Adipocyte (in vitro differentiated cells): ENCODE data around the gene SYNJ2.

Source experiments
- DNase-seq: peaks from one replicate; pipeline ENCODE4 v3.0.0-alpha.2; 2015; ENCODE audit warnings: low read depth
- H3K27me3 ChIP-seq: replicated peaks from 2 replicates; pipeline ENCODE4 v1.7.0; 2013; ENCODE audit warnings: mild to moderate bottlenecking, low read length, moderate library complexity; ENCODE audit not compliant: control insufficient read depth, insufficient read depth
- H3K36me3 ChIP-seq: 2 replicates; pipeline ENCODE4 v1.7.0; 2013; ENCODE audit warnings: low read length, mild to moderate bottlenecking, moderate library complexity; ENCODE audit not compliant: control insufficient read depth, insufficient read depth, severe bottlenecking
- H3K4me1 ChIP-seq: 2 replicates; pipeline ENCODE4 v1.7.0; 2013; ENCODE audit warnings: mild to moderate bottlenecking, low read length, moderate library complexity; ENCODE audit not compliant: control insufficient read depth, insufficient read depth
- H3K4me3 ChIP-seq: 2 replicates; pipeline ENCODE4 v1.7.0; 2013; ENCODE audit warnings: mild to moderate bottlenecking, low read length, moderate library complexity
- H3K9ac ChIP-seq: 2 replicates; pipeline ENCODE4 v1.7.0; 2013; ENCODE audit warnings: mild to moderate bottlenecking, low read length, moderate library complexity
- H3K9me3 ChIP-seq: 2 replicates; pipeline ENCODE4 v1.7.0; 2013; ENCODE audit warnings: mild to moderate bottlenecking, low read length, moderate library complexity; ENCODE audit not compliant: control insufficient read depth

SYNJ2 gene

DNA sequence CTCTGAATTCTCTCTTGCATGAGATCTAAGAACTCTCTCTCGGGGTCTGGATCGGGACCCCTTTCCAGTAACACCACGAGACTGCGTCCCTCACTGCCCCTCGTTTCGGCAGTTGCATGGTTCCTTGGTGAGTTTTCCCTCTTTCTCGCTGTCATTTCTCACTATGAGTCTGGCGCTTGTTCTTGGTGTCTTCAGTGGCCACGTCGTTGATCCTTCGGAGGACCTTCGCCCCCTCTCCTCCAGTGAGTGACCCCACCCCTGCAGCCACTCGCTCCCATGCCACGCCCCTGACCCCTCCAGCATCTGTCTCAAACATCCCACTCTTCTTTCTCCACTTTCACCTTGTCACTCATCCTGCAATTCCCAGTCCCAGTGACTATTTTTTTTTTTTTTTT lies 23.0 kb downstream of the SYNJ2 start:
- no peaks in the 10 kb centered on the region for H3K36me3 ChIP-seq
- H3K9me3 ChIP-seq = no peaks in the 10 kb centered on the region
- peaks cover 22% of the 10 kb centered on the region for H3K4me1 ChIP-seq
- H3K9ac ChIP-seq = no peak overlapping the region
- H3K4me3 ChIP-seq = no peak overlapping the region
- DNase-seq = no peak
- H3K27me3 ChIP-seq = no peaks in the 10 kb centered on the region

DNA sequence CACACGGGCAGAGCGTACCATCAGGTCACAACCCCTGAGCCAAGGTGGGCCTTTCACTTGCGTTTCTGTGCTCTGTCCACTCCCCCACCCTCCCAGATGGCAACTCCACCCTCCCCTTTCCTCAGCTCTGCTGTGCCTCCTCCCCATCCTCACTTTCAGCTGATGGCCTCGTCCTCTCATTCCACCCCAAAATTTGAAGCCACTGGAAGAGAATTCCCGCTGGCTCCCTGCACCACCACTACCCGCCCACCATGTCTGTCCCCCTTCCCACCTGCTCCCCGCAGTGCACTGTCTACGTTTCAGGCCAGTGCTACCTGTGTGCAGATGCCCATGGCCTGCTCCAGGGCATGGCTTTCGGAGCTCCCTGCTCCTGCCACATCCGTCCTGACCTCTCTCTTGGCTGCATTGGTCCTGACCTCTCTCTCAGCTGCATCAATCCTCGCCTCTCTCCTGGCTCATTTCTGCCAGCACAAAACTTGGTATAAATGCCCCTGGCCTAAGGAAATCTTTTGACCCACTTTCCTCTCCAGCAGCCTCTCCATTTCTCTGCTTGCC lies 24.0 kb downstream of the SYNJ2 start:
- H3K36me3 ChIP-seq = no peaks in the 10 kb centered on the region
- H3K9ac ChIP-seq = no peak overlapping the region
- H3K4me3 ChIP-seq = no peak overlapping the region
- no peaks in the 10 kb centered on the region for H3K27me3 ChIP-seq
- H3K9me3 ChIP-seq = no peaks in the 10 kb centered on the region
- DNase-seq = no peak
- peaks cover 23% of the 10 kb centered on the region for H3K4me1 ChIP-seq

DNA sequence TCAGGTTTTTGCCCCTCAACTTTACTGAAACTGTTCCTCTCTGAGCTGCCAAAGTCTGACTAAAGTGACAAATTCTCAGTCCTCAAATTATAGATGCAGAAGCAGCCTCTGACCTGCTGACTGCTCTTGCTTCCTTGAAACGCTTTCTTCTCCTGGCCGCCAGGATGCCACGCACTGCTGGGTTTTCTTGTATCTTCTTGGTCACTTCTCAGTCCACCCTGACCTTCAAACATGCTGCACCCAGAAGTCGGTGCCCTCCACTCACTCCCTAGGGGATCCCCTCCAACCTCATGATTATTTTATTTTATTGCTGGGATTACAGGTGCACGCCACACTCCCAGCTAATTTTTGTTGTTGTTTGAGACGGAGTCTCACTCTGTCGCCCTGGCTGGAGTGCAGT lies 24.7 kb downstream of the SYNJ2 start:
- no peaks in the 10 kb centered on the region for H3K36me3 ChIP-seq
- no peak for DNase-seq

DNA sequence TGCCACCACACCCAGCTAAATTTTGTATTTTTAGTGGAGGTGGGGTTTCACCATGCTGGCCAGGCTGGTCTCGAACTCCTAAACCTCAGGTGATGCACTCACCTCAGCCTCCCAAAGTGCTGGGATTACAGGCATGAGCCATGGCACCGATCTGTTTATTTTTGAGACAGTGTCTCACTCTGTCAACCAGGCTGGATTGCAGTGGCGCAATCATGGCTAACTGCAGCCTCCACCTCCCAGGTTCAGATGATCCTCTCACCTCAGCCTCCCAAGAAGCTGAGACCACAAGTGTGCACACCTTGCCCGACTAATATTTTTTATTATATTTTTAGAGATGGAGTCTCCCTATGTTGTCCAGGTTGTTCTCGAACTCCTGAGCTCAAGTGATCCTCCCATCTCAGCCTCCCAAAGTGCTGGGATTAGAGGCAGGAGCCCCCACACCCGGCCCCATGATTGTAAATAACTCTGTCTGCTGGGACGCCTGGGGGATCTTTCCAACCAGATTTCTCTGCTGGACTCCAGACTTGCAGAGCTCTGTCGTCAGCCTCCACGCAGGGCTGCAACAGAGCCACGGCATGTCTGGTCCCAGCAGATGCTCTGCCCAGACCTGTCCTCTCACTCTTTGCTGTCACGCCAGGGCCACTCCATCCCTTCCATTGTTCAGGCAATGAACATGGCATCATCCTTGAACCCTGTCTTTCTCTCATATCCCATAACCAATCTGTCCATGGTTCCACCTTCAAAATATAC lies 25.3 kb downstream of the SYNJ2 start:
- Histone ChIP-seq H3K9me3 (no peaks in the 10 kb centered on the region), H3K36me3 (no peaks in the 10 kb centered on the region), H3K27me3 (no peaks in the 10 kb centered on the region), H3K4me1 (peaks cover 23% of the 10 kb centered on the region), H3K9ac (no peak overlapping the region), H3K4me3 (no peak overlapping the region)
- DNase-seq = no peak

More for the DNA sequence above, 24.7 kb downstream of the SYNJ2 start:
- no peak overlapping the region for H3K4me3 ChIP-seq
- no peaks in the 10 kb centered on the region for H3K9me3 ChIP-seq
- H3K9ac ChIP-seq = no peak overlapping the region
- no peaks in the 10 kb centered on the region for H3K27me3 ChIP-seq
- H3K4me1 ChIP-seq = peaks cover 23% of the 10 kb centered on the region

DNA sequence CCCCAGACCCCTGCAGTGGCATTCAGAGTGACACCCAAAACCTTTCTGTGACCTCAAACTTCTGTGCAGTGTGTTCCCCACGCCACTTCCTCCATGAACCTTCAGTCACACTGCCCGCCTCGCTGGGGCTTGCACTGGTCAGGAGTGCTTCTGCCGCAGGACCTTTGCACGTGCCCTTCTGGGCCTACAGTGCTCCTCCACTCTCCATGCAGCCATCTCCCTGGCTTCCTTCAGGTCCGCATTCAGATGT lies 27.1 kb downstream of the SYNJ2 start:
- H3K4me3 ChIP-seq = no peak overlapping the region
- DNase-seq = no peak

DNA sequence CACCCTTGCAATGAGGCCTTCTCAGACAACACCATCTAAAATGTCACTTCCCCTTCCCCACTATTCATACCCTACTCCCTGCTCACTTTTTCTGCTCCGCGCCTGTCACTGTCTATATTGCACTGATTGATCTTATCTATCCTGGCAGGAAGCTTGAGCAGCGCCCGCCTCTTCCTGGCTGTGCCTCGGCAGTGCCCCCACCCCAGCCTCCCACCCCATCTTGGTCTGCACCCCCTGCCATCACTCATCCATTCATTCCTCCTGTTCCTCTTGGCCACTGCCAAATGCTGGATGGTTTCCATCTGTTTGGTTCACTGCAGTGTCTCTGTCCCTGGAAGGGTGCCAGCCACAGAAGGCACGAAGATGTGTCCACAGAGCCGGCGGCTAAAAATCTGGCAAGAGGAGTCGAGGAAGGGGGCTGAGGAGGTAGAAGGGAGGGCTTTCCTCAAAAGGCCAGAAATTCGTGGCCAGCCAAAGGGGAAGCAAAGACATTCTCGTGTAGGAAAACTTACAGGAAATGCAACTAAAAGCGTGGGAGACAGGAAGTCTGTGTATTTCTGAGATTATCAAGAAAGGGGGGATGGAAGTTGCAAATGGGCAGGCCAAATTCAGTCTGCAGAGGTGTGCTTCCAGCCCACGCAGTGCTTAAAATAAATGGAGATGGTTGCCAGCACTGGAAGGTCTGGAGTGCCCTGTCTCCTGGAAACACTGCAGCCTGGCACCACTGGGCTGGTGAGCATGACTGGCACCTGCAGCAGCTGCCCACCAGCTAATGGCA lies 27.6 kb downstream of the SYNJ2 start:
- no peaks in the 10 kb centered on the region for H3K36me3 ChIP-seq
- peak; percentile 84 for DNase-seq

More for the DNA sequence above, 27.1 kb downstream of the SYNJ2 start:
- Histone ChIP-seq H3K27me3 (no peaks in the 10 kb centered on the region), H3K9ac (no peak overlapping the region), H3K4me1 (peaks cover 9% of the 10 kb centered on the region), H3K9me3 (no peaks in the 10 kb centered on the region), H3K36me3 (no peaks in the 10 kb centered on the region)

DNA sequence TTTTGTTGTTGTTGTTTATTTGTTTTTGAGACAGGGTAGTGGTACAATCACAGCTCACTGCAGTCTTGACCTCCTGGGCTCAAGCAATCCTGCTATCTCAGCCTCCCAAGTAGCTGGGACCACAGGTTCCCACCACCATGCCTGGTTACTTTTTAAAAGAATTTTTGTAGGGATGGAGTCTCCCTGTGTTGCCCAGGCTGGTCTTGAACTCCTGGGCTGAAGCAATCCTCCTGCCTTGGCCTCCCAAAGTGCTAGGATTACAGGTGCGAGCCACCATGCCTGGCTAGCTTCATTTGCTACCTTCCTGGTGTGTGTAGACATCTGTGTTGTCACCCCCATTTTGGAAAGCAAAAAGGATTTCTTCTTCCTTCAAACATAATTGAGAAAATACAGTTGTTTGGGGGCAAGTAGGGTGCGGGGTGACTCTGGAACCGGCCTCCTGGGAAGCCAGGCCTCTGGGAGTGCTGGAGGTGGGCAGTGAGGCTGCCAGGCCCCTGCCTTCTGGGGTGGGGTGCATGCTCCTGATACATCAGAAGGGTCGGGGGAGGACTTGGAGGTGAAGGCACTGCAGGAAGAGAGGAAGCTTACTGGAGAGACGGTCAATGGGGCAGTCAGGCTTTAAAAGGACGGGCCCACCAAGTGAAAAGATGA lies 28.4 kb downstream of the SYNJ2 start:
- peaks cover 5% of the 10 kb centered on the region for H3K4me1 ChIP-seq
- H3K9me3 ChIP-seq = no peaks in the 10 kb centered on the region
- H3K4me3 ChIP-seq = no peak overlapping the region
- H3K27me3 ChIP-seq = no peaks in the 10 kb centered on the region
- no peak overlapping the region for H3K9ac ChIP-seq
- no peak for DNase-seq
- no peaks in the 10 kb centered on the region for H3K36me3 ChIP-seq

More for the DNA sequence above, 27.6 kb downstream of the SYNJ2 start:
- Histone ChIP-seq H3K27me3 (no peaks in the 10 kb centered on the region), H3K4me1 (peaks cover 5% of the 10 kb centered on the region), H3K9ac (no peak overlapping the region), H3K9me3 (no peaks in the 10 kb centered on the region), H3K4me3 (no peak overlapping the region)

DNA sequence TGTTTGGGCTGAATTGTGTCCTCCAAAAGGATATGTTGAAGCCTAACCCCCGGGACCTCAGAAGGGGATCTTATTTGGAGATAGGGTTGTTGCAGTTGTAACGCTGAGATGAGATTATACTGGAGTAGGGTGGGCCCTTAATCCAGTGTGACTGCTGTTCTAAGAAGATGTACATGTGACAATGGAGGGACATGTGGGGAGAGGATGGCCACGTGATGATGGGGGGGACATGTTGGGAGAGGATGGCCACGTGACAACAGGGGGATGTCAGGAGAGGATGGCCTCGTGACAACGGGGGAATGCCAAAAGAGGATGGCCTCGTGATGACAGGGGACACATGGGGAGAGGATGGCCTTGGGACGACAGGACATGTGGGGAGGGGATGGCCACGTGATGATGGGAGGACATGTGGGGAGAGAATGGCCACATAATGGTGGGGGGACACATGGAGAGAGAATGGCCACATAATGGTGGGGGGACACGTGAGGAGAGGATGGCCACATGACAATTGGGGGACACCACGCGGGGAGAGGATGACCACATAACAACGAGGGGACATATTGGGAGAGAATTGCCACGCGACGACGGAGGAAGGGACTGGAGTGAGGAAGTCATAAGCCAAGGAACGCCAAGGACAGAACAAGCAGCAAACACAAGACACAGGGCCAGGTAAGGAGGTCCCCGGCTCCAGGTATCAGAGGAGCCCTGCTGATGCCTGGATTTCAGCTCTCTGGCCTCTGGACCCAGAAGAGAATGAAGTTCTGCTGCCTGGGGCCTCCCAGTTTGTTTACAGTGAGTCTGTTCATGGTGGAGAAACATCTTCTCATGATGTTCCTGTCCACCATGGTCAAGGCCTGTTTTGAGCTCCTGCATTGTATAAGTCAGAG lies 29.2 kb downstream of the SYNJ2 start:
- H3K36me3 ChIP-seq = no peaks in the 10 kb centered on the region
- H3K9me3 ChIP-seq = no peaks in the 10 kb centered on the region
- no peak overlapping the region for H3K4me3 ChIP-seq
- no peak for DNase-seq
- H3K27me3 ChIP-seq = no peaks in the 10 kb centered on the region
- H3K9ac ChIP-seq = no peak overlapping the region
- H3K4me1 ChIP-seq = peaks cover 5% of the 10 kb centered on the region

DNA sequence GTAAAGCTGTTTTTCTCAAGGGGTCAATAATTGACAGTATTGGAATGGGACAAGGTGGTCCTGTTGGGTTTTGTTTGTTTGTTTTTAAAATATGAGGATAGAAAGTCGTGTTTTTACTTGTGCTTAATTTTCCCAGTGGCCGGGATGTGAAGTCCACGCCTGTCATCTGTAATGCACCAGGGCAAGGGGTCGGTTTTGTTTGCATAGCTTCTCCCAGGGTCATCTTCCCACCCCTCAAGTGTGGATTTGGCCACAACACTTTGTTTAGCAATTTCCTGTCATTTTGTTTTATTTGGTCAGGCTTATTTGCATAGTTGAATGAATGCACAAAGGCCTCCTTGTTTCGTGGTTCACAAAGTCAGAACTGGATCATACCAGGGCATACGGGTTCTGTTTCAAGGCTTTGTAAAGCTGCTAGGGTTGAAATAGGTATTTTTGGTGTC lies 29.8 kb downstream of the SYNJ2 start:
- Histone ChIP-seq H3K9me3 (no peaks in the 10 kb centered on the region), H3K4me1 (peaks cover 5% of the 10 kb centered on the region), H3K36me3 (no peaks in the 10 kb centered on the region), H3K27me3 (no peaks in the 10 kb centered on the region), H3K9ac (no peak overlapping the region), H3K4me3 (no peak overlapping the region)
- no peak for DNase-seq

DNA sequence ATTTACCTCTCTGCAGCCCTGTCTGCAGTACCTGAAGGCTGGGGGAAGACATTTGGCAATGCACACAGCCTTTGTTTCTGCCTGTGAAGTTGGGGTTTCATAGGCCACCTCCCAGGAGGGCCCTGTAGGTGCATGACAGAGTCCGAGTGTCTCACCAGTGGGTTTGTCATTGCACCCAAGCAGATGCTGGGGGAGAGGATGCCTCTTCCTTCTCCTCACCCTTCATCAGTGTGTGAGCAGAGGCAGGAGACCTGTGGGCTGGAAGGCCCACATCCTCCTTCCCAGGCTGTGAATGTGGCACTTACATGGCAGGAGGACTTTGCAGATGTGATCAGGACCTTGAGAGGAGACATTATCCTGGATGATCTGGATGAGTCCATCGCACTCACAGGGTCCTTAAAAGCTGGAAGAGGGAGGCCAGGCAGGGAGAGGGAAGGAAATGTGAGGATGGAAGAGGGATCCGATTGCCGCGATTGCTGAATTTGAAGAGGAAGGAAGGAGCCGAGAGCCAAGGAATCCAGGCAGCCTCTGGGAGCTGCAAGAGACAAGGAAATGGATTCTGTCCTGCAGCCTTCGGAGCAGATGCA lies 30.4 kb downstream of the SYNJ2 start:
- H3K9ac ChIP-seq = no peak overlapping the region
- no peak for DNase-seq
- no peaks in the 10 kb centered on the region for H3K27me3 ChIP-seq
- H3K4me1 ChIP-seq = peaks cover 5% of the 10 kb centered on the region
- H3K4me3 ChIP-seq = no peak overlapping the region
- no peaks in the 10 kb centered on the region for H3K9me3 ChIP-seq
- H3K36me3 ChIP-seq = no peaks in the 10 kb centered on the region
